Vein endothelial cell (primary cell): Measurements from ENCODE around the gene PEAR1. TPM values are rescaled to one million over a fixed set of nuclear protein-coding genes. Genes with fewer than 3 reads are reported as not detected.

ENCODE experiments used
- small RNA-seq: library from RNA; depleted of rRNA; stranded (forward); fragments of <200 nt; gene quantifications from one replicate; pipeline ENCODE3, GENCODE V24; 2012
- total RNA-seq: library from RNA; depleted of rRNA; stranded (reverse); fragments of >200 nt; gene quantifications from 2 replicates; pipeline ENCODE4 v1.2.3, GENCODE V29; 2012

The PEAR1 gene
- 46.9 and 49.6 TPM in 2 replicates for total RNA-seq

DNA sequence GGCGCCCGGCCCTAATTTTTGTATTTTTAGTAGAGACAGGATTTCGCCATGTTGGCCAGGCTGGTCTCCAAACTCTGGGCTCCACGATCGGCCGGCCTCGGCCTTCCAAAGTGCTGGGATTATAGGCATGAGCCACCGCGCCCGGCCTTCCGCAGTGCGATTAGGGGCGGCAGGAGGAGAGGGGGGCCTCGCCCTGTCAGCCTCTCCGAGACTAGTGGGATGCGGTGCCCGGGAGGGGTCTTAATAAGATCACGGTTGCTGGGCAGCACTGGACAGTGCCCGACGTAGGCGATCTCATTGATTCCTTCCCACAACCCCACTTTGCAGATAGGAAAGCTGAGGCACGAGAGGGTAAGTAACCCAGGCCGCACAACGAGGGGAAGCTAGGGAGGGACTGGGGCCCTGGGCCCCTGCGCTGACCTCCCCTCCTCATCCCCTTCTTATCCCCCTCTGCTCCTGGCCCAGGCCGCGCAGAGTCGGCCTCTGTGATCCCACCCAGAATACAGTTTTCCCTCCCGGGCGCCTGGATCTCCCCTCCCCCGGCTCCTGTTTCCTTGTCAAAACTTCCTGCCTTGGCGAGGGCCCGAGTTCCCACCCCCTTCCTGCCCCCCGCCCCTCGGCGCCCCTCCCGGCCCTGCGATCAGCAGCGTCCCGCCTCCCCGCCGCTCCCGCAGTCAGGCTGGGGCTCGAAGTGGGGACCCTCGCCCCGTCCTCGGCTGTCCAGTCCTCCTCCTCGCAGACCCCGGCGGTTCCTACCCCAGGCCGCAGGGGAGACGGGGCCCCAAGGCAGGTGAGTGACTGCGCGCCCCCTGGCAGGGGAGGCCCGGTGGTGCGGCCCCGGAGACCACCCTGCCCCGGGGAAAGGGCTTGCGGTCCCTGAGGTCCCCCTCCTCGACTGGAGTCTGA, at the start of gene PEAR1:
Gene PEAR1, plus strand, starts transcription at position 671 of the 906 bp plus-strand sequence. CDS start 10,209 bp downstream, outside the sequence.

GRCh38 chr1:156858959-156859522, 34.5 kb upstream of the PEAR1 start, which contains the start of gene INSRR:
Gene INSRR, minus strand, starts transcription at chr1:156859117. Its CDS starts 496 bp downstream, at chr1:156858621.

GRCh38 chr1:156860628-156861423, 32.7 kb upstream of the PEAR1 start, which contains the start of gene NTRK1:
Gene NTRK1, plus strand, starts transcription at chr1:156860865. Its CDS starts 70 bp downstream, at chr1:156860935.

DNA sequence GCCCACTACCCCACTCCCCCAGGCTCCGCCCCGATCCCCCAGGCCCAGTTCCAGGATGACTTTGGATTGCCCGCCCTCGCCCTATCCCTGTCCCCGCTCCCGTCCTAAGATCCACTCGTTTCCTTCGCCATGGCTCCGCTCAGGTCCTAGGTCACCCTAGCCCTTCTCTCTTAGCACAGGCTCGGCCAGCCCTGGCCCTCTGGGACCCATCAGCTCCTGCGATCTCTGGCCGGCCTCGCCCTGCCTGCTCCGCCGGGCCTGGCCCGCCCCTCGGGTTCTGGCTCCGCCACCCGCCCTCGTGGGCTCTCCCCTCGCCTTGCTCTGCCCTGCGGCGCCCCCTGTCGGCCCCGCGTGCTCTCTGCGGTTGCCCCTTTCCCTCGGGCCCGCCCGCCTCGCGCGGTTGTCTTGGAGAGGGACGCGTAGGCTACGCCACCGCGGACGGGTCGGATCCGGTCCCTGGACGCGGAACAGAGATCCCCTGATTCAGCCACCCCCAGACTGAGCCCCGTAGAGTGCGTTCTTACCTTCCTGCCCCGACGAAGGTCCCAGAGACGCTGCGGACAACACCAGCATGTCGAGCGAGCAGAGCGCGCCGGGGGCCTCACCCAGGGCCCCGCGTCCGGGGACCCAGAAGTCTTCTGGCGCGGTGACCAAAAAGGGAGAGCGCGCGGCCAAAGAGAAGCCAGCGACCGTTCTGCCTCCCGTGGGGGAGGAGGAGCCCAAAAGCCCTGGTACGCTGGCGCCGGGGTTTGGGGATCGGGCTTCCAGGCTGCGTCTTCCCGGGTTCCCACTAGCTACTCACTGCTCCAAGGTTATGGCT, 26.9 kb downstream of the PEAR1 start, which contains the start of gene LRRC71:
Gene LRRC71, plus strand, starts transcription at position 400 of the 820 bp plus-strand sequence. Its CDS starts 172 bp downstream, at position 572.

Small RNA genes within 50 kb of the gene (small RNA-seq; reads per million reads assigned to genes)
- gene MIR765, result 0.13 reads per million

Other genes with a start within 250 kb of the PEAR1 start
- gene NES, start 216.3 kb upstream of the PEAR1 start, total RNA-seq, result 81.7 and 150 TPM in 2 replicates
- 0.65 TPM in 1 of 2 replicates, not detected in the other for gene CRABP2, start 188.1 kb upstream of the PEAR1 start, total RNA-seq
- 7.0 and 14.7 TPM in 2 replicates for gene METTL25B, start 165.2 kb upstream of the PEAR1 start, total RNA-seq
- 34.0 and 45.1 TPM in 2 replicates for gene ISG20L2, start 165.0 kb upstream of the PEAR1 start, total RNA-seq
- gene MRPL24, start 152.6 kb upstream of the PEAR1 start, total RNA-seq, result 29.1 and 34.1 TPM in 2 replicates
- gene HDGF, start 142.0 kb upstream of the PEAR1 start, total RNA-seq, result 214 and 234 TPM in 2 replicates
- 26.5 and 35.3 TPM in 2 replicates for gene PRCC, start 126.2 kb upstream of the PEAR1 start, total RNA-seq
- 0.33 TPM in 1 of 2 replicates, not detected in the other for gene SH2D2A, start 76.9 kb upstream of the PEAR1 start, total RNA-seq
- gene INSRR, start 34.6 kb upstream of the PEAR1 start, total RNA-seq, result not detected in 2 replicates
- not detected in 2 replicates for gene NTRK1, start 32.9 kb upstream of the PEAR1 start, total RNA-seq
- 0.19 and 0.33 TPM in 2 replicates for gene LRRC71, start 26.9 kb downstream of the PEAR1 start, total RNA-seq
- 32.7 and 34.0 TPM in 2 replicates for gene ARHGEF11, start 152.0 kb downstream of the PEAR1 start, total RNA-seq
- not detected in 2 replicates for gene ETV3L, start 206.1 kb downstream of the PEAR1 start, total RNA-seq
- 18.9 and 22.6 TPM in 2 replicates for gene ETV3, start 244.7 kb downstream of the PEAR1 start, total RNA-seq